MM.1S (cell line): ENCODE data around the gene DNAJB5.
"Not testable (repeated sequence)": the region's sequence is repeated elsewhere in the genome, so short reads cannot be mapped to it uniquely, and the experiment has no call there.

Experiments
- CTCF ChIP-seq: fragments of 300-600 bp; sonication (generic); IDR thresholded peaks from 2 replicates; pipeline ENCODE4 v1.5.1; 2016; ENCODE audit warnings: antibody characterized with exemption, low read length, mixed read lengths
- EZH2 ChIP-seq: fragments of 300-600 bp; sonication (generic); optimal IDR thresholded peaks from 2 replicates; pipeline ENCODE3; 2017; ENCODE audit warnings: low read depth, mild to moderate bottlenecking, antibody characterized with exemption, low read length, mixed read lengths

GRCh38 chr9:35004299-35004698 is 14.8 kb downstream of the DNAJB5 start:
- not testable (repeated sequence) for TF ChIP-seq CTCF, EZH2
